NT2/D1 (cell line): ENCODE data around the gene SFI1.

ENCODE experiments used
- DNase-seq: peaks from one replicate; pipeline ENCODE4 v3.0.0-alpha.2; 2011; ENCODE audit warnings: low read depth, low spot score
- H3K27me3 ChIP-seq: 2 replicates; pipeline ENCODE4 v1.6.0; 2011; ENCODE audit warnings: mild to moderate bottlenecking; ENCODE audit not compliant: insufficient read length, insufficient read depth
- H3K36me3 ChIP-seq: 2 replicates; pipeline ENCODE4 v1.6.1; 2011; ENCODE audit warnings: mild to moderate bottlenecking, low read length, mixed read lengths; ENCODE audit not compliant: insufficient read depth, insufficient read length
- H3K4me1 ChIP-seq: 2 replicates; pipeline ENCODE4 v1.5.1; 2011; ENCODE audit not compliant: insufficient read depth, insufficient read length
- H3K4me3 ChIP-seq: 2 replicates; pipeline ENCODE4 v1.5.1; 2011; ENCODE audit warnings: low read depth; ENCODE audit not compliant: insufficient read length
- H3K9ac ChIP-seq: 2 replicates; pipeline ENCODE4 v1.6.0; 2011; ENCODE audit warnings: low read depth; ENCODE audit not compliant: insufficient read length
- H3K9me3 ChIP-seq: 2 replicates; pipeline ENCODE4 v1.5.1; 2011; ENCODE audit warnings: mild to moderate bottlenecking, low read length; ENCODE audit not compliant: insufficient read depth
- SUZ12 ChIP-seq: IDR thresholded peaks from 2 replicates; pipeline ENCODE4 v1.6.1; 2011; ENCODE audit not compliant: insufficient read length, insufficient read depth; ENCODE audit errors: extremely low read depth
- YY1 ChIP-seq: IDR thresholded peaks from 2 replicates; pipeline ENCODE4 v1.6.1; 2011; ENCODE audit not compliant: insufficient read length, insufficient read depth
- ZNF274 ChIP-seq: IDR thresholded peaks from 2 replicates; pipeline ENCODE4 v1.6.1; 2011; ENCODE audit warnings: mild to moderate bottlenecking, low read depth, low read length

The SFI1 gene

GRCh38 chr22:31496007-31496734, at the start of gene SFI1:
TSS of gene SFI1 (plus strand) at chr22:31496536. CDS start at chr22:31508285, 11,749 bp downstream.
- H3K4me1 ChIP-seq: no peaks in the 10 kb centered on the region
- H3K36me3 ChIP-seq: peaks cover 4% of the 10 kb centered on the region
- DNase-seq: peak; percentile 54
- no peak for TF ChIP-seq YY1
- no peak for TF ChIP-seq ZNF274
- TF ChIP-seq SUZ12: no peak
- H3K4me3 ChIP-seq: peak within 1 kb of the TSS; percentile 76
- peaks cover 13% of the 10 kb centered on the region for H3K27me3 ChIP-seq
- H3K9me3 ChIP-seq: peaks cover 7% of the 10 kb centered on the region
- H3K9ac ChIP-seq: peak within 1 kb of the TSS; percentile 83

GRCh38 chr22:31446767-31447166, 49.6 kb upstream of the SFI1 start:
- Histone ChIP-seq H3K4me1 (no peaks in the 10 kb centered on the region), H3K9ac (no peak overlapping the region), H3K9me3 (no peaks in the 10 kb centered on the region), H3K4me3 (no peak overlapping the region), H3K27me3 (no peaks in the 10 kb centered on the region), H3K36me3 (peaks cover 79% of the 10 kb centered on the region)
- DNase-seq: no peak
- no peak for TF ChIP-seq ZNF274

GRCh38 chr22:31447337-31447736, 49.0 kb upstream of the SFI1 start:
- no peak overlapping the region for H3K9ac ChIP-seq
- no peaks in the 10 kb centered on the region for H3K9me3 ChIP-seq
- H3K4me1 ChIP-seq: no peaks in the 10 kb centered on the region
- H3K27me3 ChIP-seq: no peaks in the 10 kb centered on the region
- TF ChIP-seq YY1: no peak
- TF ChIP-seq ZNF274: no peak
- peaks cover 78% of the 10 kb centered on the region for H3K36me3 ChIP-seq
- H3K4me3 ChIP-seq: no peak overlapping the region
- DNase-seq: no peak

- no peak overlapping the region for H3K9ac ChIP-seq
- DNase-seq: no peak
- TF ChIP-seq SUZ12 (no peak), YY1 (no peak), ZNF274 (no peak)
- H3K4me1 ChIP-seq: no peaks in the 10 kb centered on the region
- H3K4me3 ChIP-seq: no peak overlapping the region
- H3K36me3 ChIP-seq: peaks cover 77% of the 10 kb centered on the region
- no peaks in the 10 kb centered on the region for H3K9me3 ChIP-seq
- H3K27me3 ChIP-seq: no peaks in the 10 kb centered on the region
Observed at GRCh38 chr22:31448382-31448781, 48.0 kb upstream of the SFI1 start.

GRCh38 chr22:31449506-31449905, 46.8 kb upstream of the SFI1 start:
- no peak for DNase-seq
- H3K27me3 ChIP-seq: no peaks in the 10 kb centered on the region
- no peaks in the 10 kb centered on the region for H3K4me1 ChIP-seq
- no peaks in the 10 kb centered on the region for H3K9me3 ChIP-seq
- H3K4me3 ChIP-seq: no peak overlapping the region
- peaks cover 71% of the 10 kb centered on the region for H3K36me3 ChIP-seq
- no peak overlapping the region for H3K9ac ChIP-seq
- TF ChIP-seq SUZ12: no peak
- no peak for TF ChIP-seq ZNF274

GRCh38 chr22:31451709-31452571, 44.4 kb upstream of the SFI1 start:
- no peaks in the 10 kb centered on the region for H3K27me3 ChIP-seq
- DNase-seq: peak; percentile 5
- TF ChIP-seq SUZ12: no peak
- no peak for TF ChIP-seq YY1
- TF ChIP-seq ZNF274: no peak
- H3K4me1 ChIP-seq: no peaks in the 10 kb centered on the region
- no peak overlapping the region for H3K9ac ChIP-seq
- peaks cover 61% of the 10 kb centered on the region for H3K36me3 ChIP-seq
- no peaks in the 10 kb centered on the region for H3K9me3 ChIP-seq
- H3K4me3 ChIP-seq: no peak overlapping the region

- H3K9ac ChIP-seq: no peak overlapping the region
- no peaks in the 10 kb centered on the region for H3K9me3 ChIP-seq
- DNase-seq: no peak
- no peak overlapping the region for H3K4me3 ChIP-seq
- H3K27me3 ChIP-seq: no peaks in the 10 kb centered on the region
- H3K4me1 ChIP-seq: no peaks in the 10 kb centered on the region
- TF ChIP-seq SUZ12 (no peak), ZNF274 (no peak), YY1 (no peak)
- peaks cover 67% of the 10 kb centered on the region for H3K36me3 ChIP-seq
Observed at GRCh38 chr22:31461699-31462098, 34.6 kb upstream of the SFI1 start.
